ENCODE results near the gene LGALSL.
"Not testable (repeated sequence)": the region's sequence is repeated elsewhere in the genome, so short reads cannot be mapped to it uniquely, and the experiment has no call there.

LGALSL gene

DNA sequence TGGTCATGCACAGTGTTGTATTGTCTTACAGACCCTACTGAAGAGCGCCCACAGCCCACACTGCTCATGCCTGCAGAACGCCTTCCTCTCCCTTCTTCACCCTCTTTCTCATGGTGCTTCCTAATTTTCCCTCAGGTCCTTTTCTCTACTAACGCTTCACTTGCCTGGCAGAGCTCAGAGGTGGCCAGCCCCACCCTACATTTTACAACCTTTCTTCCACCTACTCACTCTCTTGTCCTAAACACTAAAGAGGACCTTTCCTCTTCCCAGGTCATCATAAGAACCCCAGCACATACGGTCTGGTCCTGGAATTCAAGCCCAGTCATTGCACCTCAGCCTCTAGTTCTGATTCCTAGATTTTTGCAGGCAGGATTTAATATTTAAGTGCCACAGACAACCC, 11.7 kb upstream of the LGALSL start:
- H3K27me3 ChIP-seq (replicated peaks; ENCODE audit: control insufficient read depth, insufficient read depth, low read length): no peaks in the 10 kb centered on the region
- TF ChIP-seq, protein P1, sequence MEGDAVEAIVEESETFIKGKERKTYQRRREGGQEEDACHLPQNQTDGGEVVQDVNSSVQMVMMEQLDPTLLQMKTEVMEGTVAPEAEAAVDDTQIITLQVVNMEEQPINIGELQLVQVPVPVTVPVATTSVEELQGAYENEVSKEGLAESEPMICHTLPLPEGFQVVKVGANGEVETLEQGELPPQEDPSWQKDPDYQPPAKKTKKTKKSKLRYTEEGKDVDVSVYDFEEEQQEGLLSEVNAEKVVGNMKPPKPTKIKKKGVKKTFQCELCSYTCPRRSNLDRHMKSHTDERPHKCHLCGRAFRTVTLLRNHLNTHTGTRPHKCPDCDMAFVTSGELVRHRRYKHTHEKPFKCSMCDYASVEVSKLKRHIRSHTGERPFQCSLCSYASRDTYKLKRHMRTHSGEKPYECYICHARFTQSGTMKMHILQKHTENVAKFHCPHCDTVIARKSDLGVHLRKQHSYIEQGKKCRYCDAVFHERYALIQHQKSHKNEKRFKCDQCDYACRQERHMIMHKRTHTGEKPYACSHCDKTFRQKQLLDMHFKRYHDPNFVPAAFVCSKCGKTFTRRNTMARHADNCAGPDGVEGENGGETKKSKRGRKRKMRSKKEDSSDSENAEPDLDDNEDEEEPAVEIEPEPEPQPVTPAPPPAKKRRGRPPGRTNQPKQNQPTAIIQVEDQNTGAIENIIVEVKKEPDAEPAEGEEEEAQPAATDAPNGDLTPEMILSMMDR (IDR thresholded peaks at IDR 0.05; ENCODE audit: insufficient read depth, low read length, poor library complexity, severe bottlenecking): no peak

DNA sequence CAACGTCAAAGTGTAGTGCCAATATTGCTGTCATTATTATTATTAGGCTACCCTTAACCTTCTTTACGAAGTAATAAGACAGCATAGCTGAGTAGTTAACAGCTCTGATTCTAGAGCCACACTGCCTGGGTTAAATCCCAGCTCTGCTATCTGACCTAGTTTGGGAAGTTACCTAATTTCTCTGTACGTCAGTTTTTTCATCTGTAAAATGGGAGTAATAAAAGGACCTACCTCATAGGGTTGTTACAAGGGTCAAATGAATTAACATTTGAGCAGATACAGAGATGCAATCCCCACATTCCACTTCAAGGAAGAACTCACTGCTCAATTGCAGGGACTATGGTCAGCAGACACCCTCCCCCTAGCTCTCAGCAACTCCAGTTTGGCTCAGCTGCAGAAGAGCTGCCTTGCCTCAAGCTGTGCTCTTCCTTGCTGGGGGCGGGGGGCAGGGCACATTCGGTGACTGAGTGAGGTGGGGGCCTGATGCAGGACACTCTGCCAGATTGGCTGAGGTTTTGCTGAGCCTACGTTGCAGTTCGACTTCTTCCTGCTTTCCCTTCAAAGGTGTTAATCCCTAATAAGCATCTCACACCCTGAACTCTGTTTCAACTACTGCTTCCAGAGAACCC, 11.0 kb upstream of the LGALSL start:
- TF ChIP-seq, protein P1 (IDR thresholded peaks at IDR 0.05; ENCODE audit: insufficient read depth, low read length, poor library complexity, severe bottlenecking): no peak
- no peak overlapping the region for H3K4me3 ChIP-seq (replicated peaks; ENCODE audit: low read depth, low read length)
- H3K27me3 ChIP-seq (replicated peaks; ENCODE audit: control insufficient read depth, insufficient read depth, low read length): no peaks in the 10 kb centered on the region
- no peak for DNase-seq (ENCODE audit: extremely low read depth, insufficient read length)
- H3K36me3 ChIP-seq (ENCODE audit: control insufficient read depth, insufficient read depth, low read length): no peaks in the 10 kb centered on the region

More for the DNA sequence above, 11.7 kb upstream of the LGALSL start:
- Histone ChIP-seq H3K4me3 (replicated peaks; ENCODE audit: low read depth, low read length) (no peak overlapping the region), H3K36me3 (ENCODE audit: control insufficient read depth, insufficient read depth, low read length) (no peaks in the 10 kb centered on the region)
- no peak for DNase-seq (ENCODE audit: extremely low read depth, insufficient read length)

DNA sequence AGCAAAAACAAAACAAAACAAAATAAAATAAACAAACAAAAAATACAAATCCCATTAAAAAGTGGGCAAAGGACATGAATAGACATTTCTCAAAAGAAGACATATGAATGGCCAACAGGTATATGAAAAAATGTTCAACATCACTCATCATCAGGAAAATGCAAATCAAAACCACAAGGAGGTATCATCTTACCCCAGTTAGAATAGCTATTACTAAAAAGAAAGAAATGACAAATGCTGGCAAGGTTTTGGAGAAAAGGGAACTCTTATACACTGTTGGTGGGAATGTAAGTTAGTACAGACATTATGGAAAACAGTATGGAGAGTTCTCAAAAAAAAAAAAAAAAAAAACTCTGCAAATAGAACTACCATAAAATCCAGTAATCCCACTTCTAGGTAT, 8.0 kb upstream of the LGALSL start:
- not testable (repeated sequence) for H3K36me3 ChIP-seq (ENCODE audit: control insufficient read depth, insufficient read depth, low read length); DNase-seq (ENCODE audit: extremely low read depth, insufficient read length); H3K27me3 ChIP-seq (replicated peaks; ENCODE audit: control insufficient read depth, insufficient read depth, low read length); H3K4me3 ChIP-seq (replicated peaks; ENCODE audit: low read depth, low read length)

DNA sequence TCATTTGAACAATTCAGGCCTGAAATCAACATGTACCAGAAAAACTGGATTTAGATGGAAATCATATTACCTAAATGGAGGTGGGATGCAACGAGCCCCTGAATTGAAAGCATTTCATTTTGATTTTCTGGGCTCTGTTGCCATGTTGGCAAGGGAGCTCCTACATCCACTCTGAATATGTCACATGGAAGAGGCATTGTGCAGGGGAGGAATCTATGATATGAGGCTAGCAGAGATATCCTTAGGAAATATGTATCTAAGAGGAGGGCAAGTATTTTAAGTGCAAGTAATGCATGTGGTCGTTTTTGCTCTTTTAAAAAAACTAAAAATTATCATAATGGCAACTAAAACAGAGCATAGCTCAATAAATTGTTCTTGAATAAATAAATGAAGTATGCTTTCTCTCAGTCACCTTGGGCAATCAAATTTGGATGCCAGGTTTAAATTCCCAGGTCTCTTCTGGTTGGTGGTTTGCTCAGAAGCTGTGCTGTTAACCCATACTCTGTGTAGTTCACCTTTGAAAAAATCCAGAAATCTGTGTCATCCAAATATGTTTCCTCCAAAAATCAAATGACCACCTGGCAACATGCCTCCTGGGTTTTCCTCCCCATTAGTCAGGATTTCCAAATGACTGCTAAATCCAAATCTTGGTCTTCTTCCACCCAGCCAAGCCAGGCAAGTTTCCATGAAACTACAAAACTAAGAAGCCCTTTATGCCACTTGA, 6.5 kb upstream of the LGALSL start:
- TF ChIP-seq, protein P1 (IDR thresholded peaks at IDR 0.05; ENCODE audit: insufficient read depth, low read length, poor library complexity, severe bottlenecking): no peak
- H3K4me3 ChIP-seq (replicated peaks; ENCODE audit: low read depth, low read length): no peak overlapping the region
- no peaks in the 10 kb centered on the region for H3K27me3 ChIP-seq (replicated peaks; ENCODE audit: control insufficient read depth, insufficient read depth, low read length)
- H3K36me3 ChIP-seq (ENCODE audit: control insufficient read depth, insufficient read depth, low read length): no peaks in the 10 kb centered on the region
- DNase-seq (ENCODE audit: extremely low read depth, insufficient read length): no peak

DNA sequence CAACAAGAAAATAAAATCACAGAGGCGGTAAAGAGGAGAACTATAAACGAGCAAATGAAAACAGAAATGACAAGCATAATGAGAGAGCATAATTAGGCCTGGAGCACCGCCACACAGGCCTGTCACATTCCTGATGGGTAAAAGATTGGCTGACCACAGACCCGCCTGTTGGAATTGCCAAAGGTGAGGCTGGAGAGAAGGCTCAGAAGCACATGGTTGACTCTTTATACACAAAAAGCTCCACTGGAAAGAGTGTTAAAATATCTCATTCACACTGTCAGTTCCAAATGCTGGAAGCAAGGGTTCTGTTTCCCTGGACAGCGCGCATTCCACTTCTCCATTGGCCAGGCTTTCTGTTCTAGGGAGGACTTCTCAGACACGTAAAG, 5.9 kb upstream of the LGALSL start:
- TF ChIP-seq, protein P1 (IDR thresholded peaks at IDR 0.05; ENCODE audit: insufficient read depth, low read length, poor library complexity, severe bottlenecking): no peak
- DNase-seq (ENCODE audit: extremely low read depth, insufficient read length): no peak
- H3K36me3 ChIP-seq (ENCODE audit: control insufficient read depth, insufficient read depth, low read length): no peaks in the 10 kb centered on the region
- no peak overlapping the region for H3K4me3 ChIP-seq (replicated peaks; ENCODE audit: low read depth, low read length)
- no peaks in the 10 kb centered on the region for H3K27me3 ChIP-seq (replicated peaks; ENCODE audit: control insufficient read depth, insufficient read depth, low read length)

DNA sequence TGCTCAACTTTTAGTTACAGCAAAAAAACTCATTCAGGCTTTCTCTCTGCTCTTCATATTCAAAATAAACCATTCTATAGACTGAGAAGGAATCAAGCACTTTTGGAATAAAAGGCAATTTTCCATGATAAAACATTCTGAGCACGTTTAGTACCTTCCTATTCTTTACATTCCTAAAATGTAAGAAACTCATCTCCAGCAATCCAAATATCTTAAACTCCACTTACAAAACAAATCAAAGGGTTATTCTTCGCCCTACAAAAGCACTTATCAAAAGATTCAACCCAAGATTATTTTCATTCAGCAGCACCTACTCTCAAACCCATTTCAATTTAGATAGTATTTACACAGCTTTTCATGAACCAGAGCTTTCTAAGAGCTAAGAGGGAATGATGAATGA, 2.9 kb upstream of the LGALSL start:
- Histone ChIP-seq H3K27me3 (replicated peaks; ENCODE audit: control insufficient read depth, insufficient read depth, low read length) (no peaks in the 10 kb centered on the region), H3K4me3 (replicated peaks; ENCODE audit: low read depth, low read length) (no peak overlapping the region), H3K36me3 (ENCODE audit: control insufficient read depth, insufficient read depth, low read length) (no peaks in the 10 kb centered on the region)
- TF ChIP-seq, protein P1 (IDR thresholded peaks at IDR 0.05; ENCODE audit: insufficient read depth, low read length, poor library complexity, severe bottlenecking): no peak
- no peak for DNase-seq (ENCODE audit: extremely low read depth, insufficient read length)

All from GM06990 (cell line).